ENCODE measurements around the gene TLNRD1.

TLNRD1 gene

GRCh38 chr15:80984856-80985255 lies 15.9 kb upstream of the TLNRD1 start:
- TF ChIP-seq JUND (IDR thresholded peaks at IDR 0.05; ENCODE audit: low read depth) = no peak
- DNase-seq (ENCODE audit: low read depth in 1 of 2, low spot score in 1 of 2) = peak in 1 of 2 experiments; percentile 60
- in situ Hi-C loops (cut with HindIII; ENCODE audit: low pct_unique_long_range_greater_than_20kb, low sequenced_read_pairs) = no loop called here

- no peak for TF ChIP-seq JUND (IDR thresholded peaks at IDR 0.05; ENCODE audit: low read depth)
- DNase-seq (ENCODE audit: low read depth in 1 of 2, low spot score in 1 of 2) = no peak
- in situ Hi-C loops (cut with HindIII; ENCODE audit: low pct_unique_long_range_greater_than_20kb, low sequenced_read_pairs) = no loop called here
Observed at GRCh38 chr15:80985981-80986380, 14.7 kb upstream of the TLNRD1 start.

DNA sequence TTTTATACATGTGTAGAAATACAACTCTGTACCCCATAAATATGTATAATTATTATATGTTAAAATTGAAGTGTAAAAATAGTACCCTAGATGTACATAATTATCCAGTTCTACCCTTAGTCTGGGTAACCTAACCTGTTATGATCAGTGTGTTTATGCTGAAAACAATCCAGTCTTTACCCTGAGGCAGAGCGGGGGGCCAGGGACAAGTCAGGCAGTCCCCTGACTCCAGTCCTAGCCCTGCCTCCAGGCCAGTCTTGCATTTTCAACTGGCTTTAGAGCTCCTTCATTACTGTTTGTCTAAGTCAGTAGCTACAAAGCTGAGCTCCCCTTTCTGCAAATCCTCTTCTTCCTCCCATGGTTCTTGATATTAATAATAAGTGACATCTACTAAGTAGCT lies 14.2 kb upstream of the TLNRD1 start:
- no peak for TF ChIP-seq JUND (IDR thresholded peaks at IDR 0.05; ENCODE audit: low read depth)
- DNase-seq (ENCODE audit: low read depth in 1 of 2, low spot score in 1 of 2) = no peak
- in situ Hi-C loops (cut with HindIII; ENCODE audit: low pct_unique_long_range_greater_than_20kb, low sequenced_read_pairs) = no loop called here

DNA sequence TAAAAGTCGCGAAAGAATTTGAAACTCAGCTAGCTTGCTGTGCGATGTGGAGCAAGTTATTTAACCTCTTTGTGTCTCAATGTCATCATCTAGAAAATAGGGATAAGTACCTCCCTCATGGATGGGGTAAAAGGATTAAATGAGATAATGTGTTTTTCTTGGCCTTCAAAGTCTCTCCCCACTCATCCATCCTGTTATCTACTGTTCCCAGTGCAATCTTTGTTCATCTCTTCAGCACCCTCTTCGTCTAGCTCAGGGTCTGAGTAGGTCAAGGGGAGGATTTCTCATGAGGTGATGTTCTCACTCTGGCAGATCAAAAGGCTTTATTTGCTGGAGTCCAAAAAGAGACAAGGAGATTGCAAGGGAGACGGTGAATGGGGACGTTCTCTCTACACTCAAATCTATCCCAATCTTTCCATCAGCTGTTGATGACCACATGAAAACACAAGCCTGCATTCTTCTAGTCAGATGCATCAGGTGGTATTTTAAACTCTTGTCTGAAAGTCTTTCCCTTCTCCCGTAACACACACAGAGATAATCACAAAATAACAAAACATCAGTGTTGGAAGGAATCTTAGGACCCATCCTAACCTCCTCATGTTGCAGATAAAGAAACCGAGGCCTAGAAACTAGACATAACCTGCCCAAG lies 12.5 kb upstream of the TLNRD1 start:
- no peak for DNase-seq (ENCODE audit: low read depth in 1 of 2, low spot score in 1 of 2)
- in situ Hi-C loops (cut with HindIII; ENCODE audit: low pct_unique_long_range_greater_than_20kb, low sequenced_read_pairs) = no loop called here
- TF ChIP-seq JUND (IDR thresholded peaks at IDR 0.05; ENCODE audit: low read depth) = no peak

GRCh38 chr15:80989081-80989517 lies 11.6 kb upstream of the TLNRD1 start:
- no peak for DNase-seq (ENCODE audit: low read depth in 1 of 2, low spot score in 1 of 2)
- TF ChIP-seq JUND (IDR thresholded peaks at IDR 0.05; ENCODE audit: low read depth) = no peak
- in situ Hi-C loops (cut with HindIII; ENCODE audit: low pct_unique_long_range_greater_than_20kb, low sequenced_read_pairs) = no loop called here

GRCh38 chr15:80989518-80990478 lies 10.9 kb upstream of the TLNRD1 start, which contains the start of gene MESD:
MESD (minus strand) TSS chr15:80989819; CDS start chr15:80989791, 28 bp downstream.
- TF ChIP-seq JUND (IDR thresholded peaks at IDR 0.05; ENCODE audit: low read depth) = no peak
- in situ Hi-C loops (cut with HindIII; ENCODE audit: low pct_unique_long_range_greater_than_20kb, low sequenced_read_pairs) = no loop called here
- peak; percentile 84 to 95 for DNase-seq (ENCODE audit: low read depth in 1 of 2, low spot score in 1 of 2)

GRCh38 chr15:80990955-80991354 lies 9.8 kb upstream of the TLNRD1 start:
- TF ChIP-seq JUND (IDR thresholded peaks at IDR 0.05; ENCODE audit: low read depth) = no peak
- in situ Hi-C loops (cut with HindIII; ENCODE audit: low pct_unique_long_range_greater_than_20kb, low sequenced_read_pairs) = no loop called here
- DNase-seq (ENCODE audit: low read depth in 1 of 2, low spot score in 1 of 2) = no peak

GRCh38 chr15:80991421-80991820 lies 9.3 kb upstream of the TLNRD1 start:
- no peak for DNase-seq (ENCODE audit: low read depth in 1 of 2, low spot score in 1 of 2)
- TF ChIP-seq JUND (IDR thresholded peaks at IDR 0.05; ENCODE audit: low read depth) = no peak
- in situ Hi-C loops (cut with HindIII; ENCODE audit: low pct_unique_long_range_greater_than_20kb, low sequenced_read_pairs) = no loop called here

DNA sequence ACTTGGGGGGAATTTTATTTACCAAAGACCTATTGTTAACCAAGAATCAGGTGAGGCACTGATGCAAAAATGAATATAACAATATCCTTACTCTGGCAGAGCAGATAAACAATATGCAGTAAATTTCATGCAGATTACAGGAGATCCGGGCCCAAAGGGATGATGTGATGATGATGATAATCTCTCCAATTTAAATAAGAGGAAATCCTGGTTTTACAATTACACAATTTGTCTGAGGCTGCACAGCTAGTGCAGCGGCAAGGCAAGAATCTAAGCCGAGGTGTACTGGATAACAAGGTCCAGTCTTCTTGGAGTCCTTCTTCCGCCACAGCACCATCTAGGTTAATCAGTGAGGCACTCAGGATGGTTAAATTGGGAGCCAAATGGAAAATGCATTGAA lies 8.7 kb upstream of the TLNRD1 start:
- DNase-seq (ENCODE audit: low read depth in 1 of 2, low spot score in 1 of 2) = no peak
- TF ChIP-seq JUND (IDR thresholded peaks at IDR 0.05; ENCODE audit: low read depth) = no peak
- in situ Hi-C loops (cut with HindIII; ENCODE audit: low pct_unique_long_range_greater_than_20kb, low sequenced_read_pairs) = no loop called here

DNA sequence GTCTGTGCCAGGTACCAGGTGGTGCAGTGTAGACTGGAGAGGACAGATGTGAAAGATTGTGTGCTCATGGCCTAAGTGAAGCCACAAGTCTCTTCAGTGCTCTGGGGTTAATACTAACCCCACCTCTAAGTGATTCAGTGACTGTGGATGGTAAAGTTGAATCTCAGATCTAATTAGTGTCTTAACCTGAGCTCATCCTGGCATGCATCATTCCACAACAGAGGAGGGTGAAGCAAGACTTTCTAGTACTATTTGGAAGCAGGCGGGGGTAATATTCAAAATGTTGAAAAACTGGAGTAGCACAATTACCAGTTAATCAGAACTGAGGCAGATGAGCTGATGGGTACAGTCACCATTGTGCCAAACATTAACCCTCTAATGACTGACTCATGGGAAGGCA lies 8.3 kb upstream of the TLNRD1 start:
- in situ Hi-C loops (cut with HindIII; ENCODE audit: low pct_unique_long_range_greater_than_20kb, low sequenced_read_pairs) = no loop called here
- DNase-seq (ENCODE audit: low read depth in 1 of 2, low spot score in 1 of 2) = no peak
- no peak for TF ChIP-seq JUND (IDR thresholded peaks at IDR 0.05; ENCODE audit: low read depth)

DNA sequence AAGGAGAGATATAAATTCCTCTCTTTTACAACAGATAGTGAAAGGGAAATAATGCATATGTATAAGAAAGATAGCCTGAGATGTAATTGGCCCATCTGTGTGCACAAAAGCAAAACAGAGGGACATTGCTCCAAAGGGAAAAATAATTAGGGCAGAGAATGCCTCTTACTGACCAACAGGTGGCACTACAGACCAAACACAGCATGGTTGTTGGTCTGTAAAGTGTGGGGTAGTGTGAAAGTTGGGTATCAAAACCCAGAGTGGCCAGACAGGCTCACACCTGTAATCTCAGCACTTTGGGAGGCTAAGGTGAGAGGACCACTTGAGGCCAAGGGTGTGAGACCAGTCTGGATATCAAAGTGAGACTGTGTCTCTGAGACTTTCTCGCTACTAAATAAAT lies 4.5 kb upstream of the TLNRD1 start:
- TF ChIP-seq JUND (IDR thresholded peaks at IDR 0.05; ENCODE audit: low read depth) = no peak
- in situ Hi-C loops (cut with HindIII; ENCODE audit: low pct_unique_long_range_greater_than_20kb, low sequenced_read_pairs) = no loop called here
- peak in 1 of 2 experiments; percentile 61 for DNase-seq (ENCODE audit: low read depth in 1 of 2, low spot score in 1 of 2)

- DNase-seq (ENCODE audit: low read depth in 1 of 2, low spot score in 1 of 2) = no peak
- in situ Hi-C loops (cut with HindIII; ENCODE audit: low pct_unique_long_range_greater_than_20kb, low sequenced_read_pairs) = no loop called here
- no peak for TF ChIP-seq JUND (IDR thresholded peaks at IDR 0.05; ENCODE audit: low read depth)
Observed at GRCh38 chr15:80997692-80998091, 3.0 kb upstream of the TLNRD1 start.

DNA sequence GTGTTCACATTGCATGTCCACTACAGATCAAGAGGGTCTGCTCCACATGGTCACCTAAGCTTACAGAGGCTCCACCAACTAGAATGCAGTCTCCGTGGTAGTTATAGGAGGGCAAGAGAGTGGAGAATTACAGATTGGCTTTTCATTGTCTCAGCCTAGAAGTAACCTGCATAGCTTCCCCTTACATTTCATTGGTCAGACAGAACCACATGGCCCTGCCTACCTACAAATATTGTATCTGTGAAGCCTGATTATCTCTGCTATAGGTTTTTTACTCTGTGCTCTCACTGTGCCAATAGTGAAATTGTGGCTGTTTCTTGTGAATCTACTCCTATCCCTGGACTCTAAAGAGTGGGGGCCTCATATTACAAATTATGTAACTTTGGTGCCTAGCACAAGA lies 2.5 kb upstream of the TLNRD1 start:
- no peak for TF ChIP-seq JUND (IDR thresholded peaks at IDR 0.05; ENCODE audit: low read depth)
- DNase-seq (ENCODE audit: low read depth in 1 of 2, low spot score in 1 of 2) = peak in 1 of 2 experiments; percentile 32
- in situ Hi-C loops (cut with HindIII; ENCODE audit: low pct_unique_long_range_greater_than_20kb, low sequenced_read_pairs) = no loop called here

Measured in T47D (cell line).